ENCODE data around the gene THADA. TPM values are rescaled to one million over a fixed set of nuclear protein-coding genes. Genes with fewer than 3 reads are reported as not detected.

Gene THADA
- polyA plus RNA-seq, 3 donors, result 7.3 to 11.2 (median 9.7) TPM

DNA sequence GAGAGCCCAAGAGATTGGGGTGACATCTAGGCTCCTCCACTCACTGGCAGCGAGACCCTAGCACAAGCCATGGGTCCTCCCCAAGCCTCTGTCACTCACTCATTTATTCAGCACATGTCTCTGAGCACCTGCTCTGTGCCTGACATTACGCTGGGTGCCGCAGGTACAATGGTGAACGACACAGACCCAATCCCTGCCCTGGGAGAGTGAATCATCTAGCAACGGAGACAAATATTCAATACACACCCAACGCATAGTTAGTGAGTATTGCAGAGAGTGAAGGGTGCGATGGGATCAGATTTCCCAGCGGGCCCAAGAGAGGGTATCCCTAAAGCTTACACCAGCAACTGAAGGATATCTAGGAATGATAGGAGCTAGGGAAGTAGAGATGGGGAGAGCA is 414.9 kb downstream of the THADA start:
- Histone ChIP-seq H3K79me2 (ENCODE audit: insufficient read depth, low read length) (peaks cover 7% of the 10 kb centered on the region), H3K9me3 (replicated peaks in 1 of 2; ENCODE audit: control insufficient read depth in 1 of 2, insufficient read depth in 1 of 2, low read length in 2 of 2) (no peaks in the 10 kb centered on the region), H3K27me3 (ENCODE audit: control insufficient read depth in 2 of 2, insufficient read depth in 2 of 2, low read length in 2 of 2) (no peaks in the 10 kb centered on the region), H3K27ac (ENCODE audit: low read depth in 1 of 2, low read length in 2 of 2) (no peak overlapping the region), H3K4me1 (ENCODE audit: control insufficient read depth in 1 of 2, insufficient read depth in 2 of 2, low read length in 2 of 2) (peaks cover 52 to 57% of the 10 kb centered on the region in 2 donors), H3K9ac (ENCODE audit: insufficient read depth, low read length, poor library complexity, severe bottlenecking) (no peak overlapping the region), H3K4me2 (replicated peaks; ENCODE audit: extremely low read depth, low read length, poor library complexity, severe bottlenecking) (no peak overlapping the region), H3K4me3 (replicated peaks in 1 of 3; ENCODE audit: low read depth in 2 of 3, low read length in 3 of 3) (no peak overlapping the region), H3K36me3 (replicated peaks in 1 of 2; ENCODE audit: control insufficient read depth in 1 of 2, insufficient read depth in 2 of 2, low read length in 2 of 2) (no peaks in the 10 kb centered on the region), H2AFZ (ENCODE audit: insufficient read depth, low read depth, low read length, poor library complexity, severe bottlenecking) (no peak overlapping the region), H4K20me1 (ENCODE audit: insufficient read depth, low read length) (no peaks in the 10 kb centered on the region)
- no peak overlapping the region for H3K4me3 Mint-ChIP-seq
- TF ChIP-seq, protein P1, sequence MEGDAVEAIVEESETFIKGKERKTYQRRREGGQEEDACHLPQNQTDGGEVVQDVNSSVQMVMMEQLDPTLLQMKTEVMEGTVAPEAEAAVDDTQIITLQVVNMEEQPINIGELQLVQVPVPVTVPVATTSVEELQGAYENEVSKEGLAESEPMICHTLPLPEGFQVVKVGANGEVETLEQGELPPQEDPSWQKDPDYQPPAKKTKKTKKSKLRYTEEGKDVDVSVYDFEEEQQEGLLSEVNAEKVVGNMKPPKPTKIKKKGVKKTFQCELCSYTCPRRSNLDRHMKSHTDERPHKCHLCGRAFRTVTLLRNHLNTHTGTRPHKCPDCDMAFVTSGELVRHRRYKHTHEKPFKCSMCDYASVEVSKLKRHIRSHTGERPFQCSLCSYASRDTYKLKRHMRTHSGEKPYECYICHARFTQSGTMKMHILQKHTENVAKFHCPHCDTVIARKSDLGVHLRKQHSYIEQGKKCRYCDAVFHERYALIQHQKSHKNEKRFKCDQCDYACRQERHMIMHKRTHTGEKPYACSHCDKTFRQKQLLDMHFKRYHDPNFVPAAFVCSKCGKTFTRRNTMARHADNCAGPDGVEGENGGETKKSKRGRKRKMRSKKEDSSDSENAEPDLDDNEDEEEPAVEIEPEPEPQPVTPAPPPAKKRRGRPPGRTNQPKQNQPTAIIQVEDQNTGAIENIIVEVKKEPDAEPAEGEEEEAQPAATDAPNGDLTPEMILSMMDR (IDR thresholded peaks at IDR 0.05), result no peak
- peaks cover 75% of the 10 kb centered on the region for H3K4me1 Mint-ChIP-seq
- 100% methylated on average over 3 of the region's 8 CpGs for WGBS (ENCODE audit: insufficient coverage)
- intact Hi-C loops (cut with micrococcal nuclease), result no loop called here
- peaks cover 0 to 1% (median 0%) of the 10 kb centered on the region in 3 donors for H3K27me3 Mint-ChIP-seq (ENCODE audit: low read depth in 3 of 3)
- peaks cover 0 to 5% (median 0%) of the 10 kb centered on the region in 7 donors for H3K9me3 Mint-ChIP-seq
- H3K27ac Mint-ChIP-seq, result no peak overlapping the region
- no peak for DNase-seq
- peaks cover 2 to 3% of the 10 kb centered on the region in 2 donors for H3K36me3 Mint-ChIP-seq

Small RNA genes within 50 kb of the gene (small RNA-seq; reads per million reads assigned to genes)
- gene RF00019 (ENCODE audit: insufficient read length, low read depth) (not detected), gene RN7SL531P (ENCODE audit: insufficient read length, low read depth) (not detected), gene RNU6-958P (ENCODE audit: insufficient read length, low read depth) (not detected)

Other genes starting within 250 kb of the THADA start
- not detected for gene PLEKHH2, start 41.2 kb upstream of the THADA start, polyA plus RNA-seq
- not detected for gene C1GALT1C1L, start 80.4 kb upstream of the THADA start, polyA plus RNA-seq
- 1 to 10 TPM; 2.5 to 4.4 (median 3.5) TPM for gene DYNC2LI1, start 178.0 kb upstream of the THADA start, polyA plus RNA-seq
- gene ABCG5, start 242.8 kb upstream of the THADA start, polyA plus RNA-seq, result not detected
- gene ABCG8, start 242.9 kb upstream of the THADA start, polyA plus RNA-seq, result not detected

Measured in CD14-positive monocyte (primary cell).